ENCODE measurements around the gene APOBEC2.

DNA sequence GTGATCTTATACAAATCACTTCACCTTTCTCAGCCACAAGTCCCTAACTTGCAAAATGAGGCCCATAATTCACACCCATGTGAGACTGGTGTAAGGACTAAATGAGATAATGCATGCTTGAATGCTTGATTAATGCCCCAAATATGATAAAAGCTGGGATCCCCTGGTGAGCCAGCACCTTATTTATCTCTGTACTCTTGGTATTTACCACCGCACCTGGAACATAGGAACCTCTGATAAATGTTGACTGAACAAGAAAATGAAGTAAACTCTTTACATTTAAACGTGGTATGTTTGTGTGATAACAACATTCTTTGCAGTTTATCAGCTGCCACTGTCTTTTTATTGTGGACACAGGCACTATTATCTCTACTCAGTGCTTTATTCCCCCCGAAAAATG, 2.5 kb upstream of the APOBEC2 start:
- TF ChIP-seq, protein P1, sequence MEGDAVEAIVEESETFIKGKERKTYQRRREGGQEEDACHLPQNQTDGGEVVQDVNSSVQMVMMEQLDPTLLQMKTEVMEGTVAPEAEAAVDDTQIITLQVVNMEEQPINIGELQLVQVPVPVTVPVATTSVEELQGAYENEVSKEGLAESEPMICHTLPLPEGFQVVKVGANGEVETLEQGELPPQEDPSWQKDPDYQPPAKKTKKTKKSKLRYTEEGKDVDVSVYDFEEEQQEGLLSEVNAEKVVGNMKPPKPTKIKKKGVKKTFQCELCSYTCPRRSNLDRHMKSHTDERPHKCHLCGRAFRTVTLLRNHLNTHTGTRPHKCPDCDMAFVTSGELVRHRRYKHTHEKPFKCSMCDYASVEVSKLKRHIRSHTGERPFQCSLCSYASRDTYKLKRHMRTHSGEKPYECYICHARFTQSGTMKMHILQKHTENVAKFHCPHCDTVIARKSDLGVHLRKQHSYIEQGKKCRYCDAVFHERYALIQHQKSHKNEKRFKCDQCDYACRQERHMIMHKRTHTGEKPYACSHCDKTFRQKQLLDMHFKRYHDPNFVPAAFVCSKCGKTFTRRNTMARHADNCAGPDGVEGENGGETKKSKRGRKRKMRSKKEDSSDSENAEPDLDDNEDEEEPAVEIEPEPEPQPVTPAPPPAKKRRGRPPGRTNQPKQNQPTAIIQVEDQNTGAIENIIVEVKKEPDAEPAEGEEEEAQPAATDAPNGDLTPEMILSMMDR (IDR thresholded peaks at IDR 0.05) = no peak
- TF ChIP-seq POLR2A (IDR thresholded peaks at IDR 0.05) = no peak
